ENCODE measurements around the gene CPEB1. TPM values are rescaled to one million over a fixed set of nuclear protein-coding genes. Genes with fewer than 3 reads are reported as not detected.

The CPEB1 gene
- total RNA-seq = 1 to 10 TPM; 1.3 to 5.0 (median 3.8) TPM

DNA sequence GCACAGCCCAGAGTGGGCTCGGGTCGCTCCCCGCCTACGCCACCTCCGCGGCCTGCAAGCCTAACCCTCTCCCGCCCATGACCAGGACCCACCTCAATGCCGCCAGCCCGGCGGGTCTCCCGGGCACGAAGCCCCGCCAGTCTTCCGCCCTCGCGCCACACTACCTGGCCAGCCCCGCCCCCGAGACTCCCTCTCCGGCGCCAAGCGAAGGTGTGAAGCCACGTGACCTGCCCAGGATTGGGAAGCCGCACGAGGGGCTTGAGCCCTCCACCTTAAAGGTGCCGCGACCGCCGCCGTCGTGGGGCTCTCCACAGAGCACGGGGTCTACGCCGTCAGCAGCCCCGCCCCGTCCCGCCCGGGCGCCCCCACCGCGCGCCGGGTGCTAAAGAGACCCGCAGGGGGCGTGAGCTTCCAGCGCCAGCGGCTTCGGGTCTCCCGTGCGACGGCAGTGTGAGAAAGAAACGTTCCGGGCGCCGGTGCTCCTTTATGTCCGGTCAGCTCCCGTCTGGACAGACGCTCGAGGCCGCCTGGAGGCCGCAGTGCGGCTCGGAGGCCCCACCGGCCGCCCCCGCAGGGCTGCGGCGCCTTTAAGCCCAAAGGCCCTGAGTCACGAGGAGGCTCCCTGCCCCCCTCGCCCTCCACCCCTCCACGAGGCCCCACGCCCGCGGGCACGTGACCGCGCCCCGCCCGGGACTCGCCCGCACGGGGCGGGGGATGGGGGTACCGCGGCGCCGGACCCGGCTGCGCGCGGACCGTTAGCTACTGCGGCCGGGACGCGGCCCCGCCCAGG is at the start of gene CPEB1:
CPEB1 (minus strand) TSS at position 319 of the 790 bp plus-strand sequence. CDS start 18,904 bp downstream, outside the sequence.
- ATAC-seq (ENCODE audit: low FRiP score) (peak; percentile 88), DNase-seq (ENCODE audit: low spot score) (peak; percentile 28)
- TF ChIP-seq, protein P1, sequence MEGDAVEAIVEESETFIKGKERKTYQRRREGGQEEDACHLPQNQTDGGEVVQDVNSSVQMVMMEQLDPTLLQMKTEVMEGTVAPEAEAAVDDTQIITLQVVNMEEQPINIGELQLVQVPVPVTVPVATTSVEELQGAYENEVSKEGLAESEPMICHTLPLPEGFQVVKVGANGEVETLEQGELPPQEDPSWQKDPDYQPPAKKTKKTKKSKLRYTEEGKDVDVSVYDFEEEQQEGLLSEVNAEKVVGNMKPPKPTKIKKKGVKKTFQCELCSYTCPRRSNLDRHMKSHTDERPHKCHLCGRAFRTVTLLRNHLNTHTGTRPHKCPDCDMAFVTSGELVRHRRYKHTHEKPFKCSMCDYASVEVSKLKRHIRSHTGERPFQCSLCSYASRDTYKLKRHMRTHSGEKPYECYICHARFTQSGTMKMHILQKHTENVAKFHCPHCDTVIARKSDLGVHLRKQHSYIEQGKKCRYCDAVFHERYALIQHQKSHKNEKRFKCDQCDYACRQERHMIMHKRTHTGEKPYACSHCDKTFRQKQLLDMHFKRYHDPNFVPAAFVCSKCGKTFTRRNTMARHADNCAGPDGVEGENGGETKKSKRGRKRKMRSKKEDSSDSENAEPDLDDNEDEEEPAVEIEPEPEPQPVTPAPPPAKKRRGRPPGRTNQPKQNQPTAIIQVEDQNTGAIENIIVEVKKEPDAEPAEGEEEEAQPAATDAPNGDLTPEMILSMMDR (IDR thresholded peaks at IDR 0.05) = no peak

DNA sequence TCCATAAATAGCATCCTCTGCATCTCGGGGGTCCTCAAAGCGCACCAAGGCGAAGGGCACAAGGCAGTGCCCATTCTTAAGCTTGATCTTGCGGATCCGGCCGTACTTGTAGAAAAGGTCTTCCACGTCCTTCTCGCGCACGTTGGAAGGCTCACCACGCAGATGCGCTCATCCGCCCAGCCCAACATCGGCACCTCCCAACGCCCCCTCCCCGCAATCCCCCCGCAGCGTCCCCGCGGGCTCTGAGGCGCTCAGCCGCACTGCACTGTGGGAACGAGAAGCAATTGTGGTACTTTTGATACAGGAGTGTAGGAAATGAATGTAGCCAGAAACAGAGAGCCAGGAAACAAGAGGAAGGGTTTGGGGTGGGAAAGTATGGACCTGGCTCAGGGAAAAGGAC is 45.0 kb upstream of the CPEB1 start:
- DNase-seq (ENCODE audit: low spot score) = no peak
- TF ChIP-seq, protein P1 (IDR thresholded peaks at IDR 0.05) = no peak
- ATAC-seq (ENCODE audit: low FRiP score) = no peak

DNA sequence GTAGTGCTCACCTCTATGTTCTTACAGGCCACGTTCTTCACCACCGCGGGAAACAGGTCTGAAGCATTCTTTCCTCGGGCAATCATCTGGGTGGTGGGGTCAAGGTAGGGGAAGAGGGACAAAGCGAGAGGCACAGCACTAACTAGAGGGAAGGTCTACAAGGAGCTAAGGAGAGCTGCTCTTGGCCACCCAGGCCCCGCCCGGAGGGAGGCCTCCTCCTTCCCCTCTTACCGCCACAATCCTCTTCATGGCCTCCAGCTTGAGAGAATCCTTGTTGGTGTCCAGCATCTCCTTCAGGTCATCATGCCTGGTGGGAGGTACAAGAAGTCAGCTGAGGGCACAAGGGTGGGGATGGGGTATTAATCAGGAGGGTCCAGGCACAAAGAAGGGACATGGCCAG is 42.0 kb upstream of the CPEB1 start:
- ATAC-seq (ENCODE audit: low FRiP score) (no peak), DNase-seq (ENCODE audit: low spot score) (no peak)
- TF ChIP-seq, protein P1 (IDR thresholded peaks at IDR 0.05) = no peak

DNA sequence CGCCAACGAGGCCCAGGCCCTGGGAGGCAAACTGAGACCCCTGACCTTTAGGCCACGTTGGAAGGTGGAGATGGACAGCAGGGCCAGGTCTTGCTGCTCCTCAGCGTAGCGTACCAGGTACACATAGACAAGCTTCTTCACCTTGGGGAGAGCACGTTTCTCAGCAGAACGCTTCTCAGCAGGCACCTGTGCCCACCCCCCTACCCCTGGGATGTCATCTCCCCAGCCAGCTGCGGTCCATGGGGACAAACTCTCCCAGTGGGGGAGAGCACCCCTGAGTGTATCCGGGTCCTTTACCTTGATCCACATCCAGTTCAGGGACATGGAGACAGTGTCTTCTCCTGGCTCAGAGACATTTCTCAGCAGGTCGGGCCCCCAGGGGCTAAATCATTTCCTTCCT is 41.5 kb upstream of the CPEB1 start:
- no peak for DNase-seq (ENCODE audit: low spot score)
- no peak for ATAC-seq (ENCODE audit: low FRiP score)
- TF ChIP-seq, protein P1 (IDR thresholded peaks at IDR 0.05) = no peak

DNA sequence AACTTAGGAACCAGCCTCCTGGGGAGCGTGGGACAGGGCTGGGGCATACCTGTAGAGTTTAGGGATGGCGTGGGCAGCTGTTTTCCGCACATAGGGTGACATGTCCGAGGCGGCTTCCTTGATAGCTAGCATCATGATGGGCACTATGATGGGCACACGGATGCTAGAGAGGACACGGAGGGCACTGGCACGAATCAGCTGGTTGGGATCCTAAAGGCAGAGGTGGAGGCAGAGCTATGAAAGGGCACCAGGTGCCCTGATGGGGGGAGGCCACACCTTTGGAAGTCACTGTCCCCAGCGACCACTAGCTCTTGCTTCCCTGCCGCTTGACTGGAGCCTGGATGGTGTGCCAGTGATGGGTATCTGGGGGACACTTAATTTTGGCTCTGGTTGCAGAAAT is 34.2 kb upstream of the CPEB1 start:
- TF ChIP-seq, protein P1 (IDR thresholded peaks at IDR 0.05) = no peak
- DNase-seq (ENCODE audit: low spot score) (no peak), ATAC-seq (ENCODE audit: low FRiP score) (no peak)

DNA sequence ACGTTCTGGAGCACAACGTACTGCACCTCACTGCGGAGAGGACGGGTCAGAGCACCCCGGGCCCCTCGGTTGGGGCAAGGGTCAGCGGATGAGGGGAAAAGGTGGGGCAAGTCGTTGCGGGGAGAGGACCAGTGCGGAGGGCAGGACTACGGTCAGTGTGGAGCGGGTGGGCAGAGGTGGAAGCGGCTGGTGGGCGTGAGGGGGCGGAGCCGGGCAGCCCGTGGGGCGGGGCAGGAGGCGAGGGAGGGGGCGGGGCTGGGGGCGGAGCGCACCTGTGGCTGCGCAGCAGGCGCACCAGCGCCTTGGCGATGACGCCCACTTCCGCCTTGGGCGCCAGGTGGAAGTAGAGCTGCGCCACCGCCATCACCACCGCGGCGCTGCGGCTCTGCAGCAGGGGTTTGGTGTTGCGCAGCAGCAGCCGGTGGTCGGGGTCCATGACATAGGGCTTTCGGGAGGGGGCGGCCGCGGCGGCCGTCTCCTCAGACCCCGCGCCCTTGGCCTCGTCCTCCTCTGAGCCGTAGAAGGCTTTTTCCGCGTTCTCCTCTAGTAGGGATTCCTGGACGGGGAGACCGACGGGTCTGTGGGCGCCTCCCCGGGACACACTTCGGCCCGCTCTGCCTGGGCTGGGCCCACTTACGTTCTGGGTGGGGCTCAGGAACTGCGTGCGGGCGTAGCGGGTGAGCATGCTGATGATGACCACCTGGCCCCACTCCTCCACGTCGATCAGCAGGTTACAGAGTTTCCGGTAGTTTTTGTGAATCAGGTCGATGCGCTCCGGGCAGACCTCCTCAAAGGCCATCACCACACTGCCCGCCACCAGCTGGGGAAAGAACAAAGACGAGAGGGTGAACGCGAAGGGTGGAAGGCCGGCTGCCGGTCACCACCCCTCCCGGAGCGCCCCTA is 33.3 kb upstream of the CPEB1 start:
- no peak for DNase-seq (ENCODE audit: low spot score)
- ATAC-seq (ENCODE audit: low FRiP score) = peak; percentile 77
- TF ChIP-seq, protein P1 (IDR thresholded peaks at IDR 0.05) = no peak

All from omental fat pad (tissue), 4 donors.